H1 (cell line): ENCODE results near the gene MCRS1. TPM values are rescaled to one million over a fixed set of nuclear protein-coding genes. Genes with fewer than 3 reads are reported as not detected.

Source experiments
- BRCA1 ChIP-seq: IDR thresholded peaks from 2 replicates; pipeline ENCODE4 v1.6.1; 2012; ENCODE audit warnings: low read depth, low read length, improper control_type of control experiment
- CBX8 ChIP-seq: fragments of 300-800, 300-1000 bp; sonication (generic); IDR thresholded peaks from 2 replicates; pipeline ENCODE4 v1.7.1; 2016; ENCODE audit warnings: low read depth, low read length, borderline replicate concordance
- CEBPB ChIP-seq: IDR thresholded peaks from 2 replicates; pipeline ENCODE4 v1.6.1; 2012; ENCODE audit warnings: low read depth, low read length
- KDM1A ChIP-seq: fragments of 200-600, 300-600 bp; sonication (generic); IDR thresholded peaks from 2 replicates; pipeline ENCODE4 v1.7.1; 2016; ENCODE audit warnings: mild to moderate bottlenecking, low read length, borderline replicate concordance
- polyA plus RNA-seq, 7 experiments: library from polyadenylated mRNA; depleted of rRNA in 3 of 7; stranded (reverse) in 5 of 7; unstranded in 2 of 7; fragments of >200 nt in 5 of 7; fragments of 200-250 nt in 2 of 7; gene quantifications; 1 replicate in 5 of 7; 2 replicates in 1 of 7; 4 replicates in 1 of 7; pipeline versions ENCODE4 v1.2.1 to v1.2.3, GENCODE V29; 2011 to 2013; ENCODE audit warnings: missing spikeins in 2 of 7, mixed read lengths in 2 of 7
- total RNA-seq: library from RNA; stranded (reverse); fragmentation: NEBNext Ultra II Directional; extraction: Animal tissue kit (Norgen Biotek cat#: 25700); gene quantifications from 2 replicates; pipeline ENCODE4 v1.2.1, GENCODE V29; 2021

Gene MCRS1
- total and polyA plus RNA-seq, 2 of the 8 experiments (the other 6 are each of a cell fraction or from before 2014, with no cell fraction given), result 90.3 to 139 TPM

- TF ChIP-seq CBX8 (no peak), KDM1A (no peak), CEBPB (no peak), BRCA1 (no peak)
- TF ChIP-seq, all 59 proteins: peak for 8
Measured at GRCh38 chr12:49580572-49581535, 12.9 kb upstream of the MCRS1 start (continued).
